CD14-positive monocyte (primary cell): ENCODE data around the gene MARS1. TPM values are rescaled to one million over a fixed set of nuclear protein-coding genes. Genes with fewer than 3 reads are reported as not detected.
A peak's percentile ranks its signal among the peaks of the same experiment; 100 is the strongest.

Source experiments
- DNase-seq, 3 donors: peaks; one replicate each; pipeline ENCODE4 v3.0.0-alpha.2; 2011 to 2022
- H2AFZ ChIP-seq: 2 replicates; pipeline ENCODE4 v1.6.0; 2012; ENCODE audit warnings: mild to moderate bottlenecking, low read depth, low read length, inconsistent platforms; ENCODE audit not compliant: insufficient read depth, poor library complexity, severe bottlenecking
- H3K27ac ChIP-seq, 2 donors: 1 replicate in 1 of 2; 2 replicates in 1 of 2; pipeline ENCODE4 v1.5.1; 2012 to 2013; ENCODE audit warnings: low read length in 2 of 2, control low read depth in 1 of 2, inconsistent platforms in 1 of 2, low read depth in 1 of 2, mild to moderate bottlenecking in 1 of 2
- H3K27me3 ChIP-seq, 2 donors: one replicate each; pipeline versions ENCODE4 v1.6.0 to v1.6.1; 2011 to 2013; ENCODE audit warnings: low read length in 2 of 2; ENCODE audit not compliant: control insufficient read depth in 2 of 2, insufficient read depth in 2 of 2
- H3K36me3 ChIP-seq, 2 donors: replicated peaks in 1 of 2; 1 replicate in 1 of 2; 2 replicates in 1 of 2; pipeline versions ENCODE4 v1.5.1 to v1.6.1; 2012 to 2013; ENCODE audit warnings: low read length in 2 of 2, control low read depth in 1 of 2, inconsistent platforms in 1 of 2, mild to moderate bottlenecking in 1 of 2; ENCODE audit not compliant: insufficient read depth in 2 of 2, control insufficient read depth in 1 of 2
- H3K4me1 ChIP-seq, 2 donors: 1 replicate in 1 of 2; 2 replicates in 1 of 2; pipeline versions ENCODE4 v1.5.1 to v1.6.1; 2012 to 2013; ENCODE audit warnings: low read length in 2 of 2, control low read depth in 1 of 2, inconsistent platforms in 1 of 2, mild to moderate bottlenecking in 1 of 2, moderate library complexity in 1 of 2; ENCODE audit not compliant: insufficient read depth in 2 of 2, control insufficient read depth in 1 of 2
- H3K4me2 ChIP-seq: replicated peaks from 2 replicates; pipeline ENCODE3; 2012; ENCODE audit warnings: low read length, moderate library complexity, mild to moderate bottlenecking; ENCODE audit not compliant: poor library complexity, severe bottlenecking; ENCODE audit errors: extremely low read depth
- H3K4me3 ChIP-seq, 3 experiments: fragments of 200-600 bp in 1 of 3; sonication (generic) in 1 of 3; replicated peaks in 1 of 3; 1 replicate in 2 of 3; 2 replicates in 1 of 3; pipeline ENCODE4 v1.5.1; 2011 to 2013; ENCODE audit warnings: low read length in 3 of 3, mild to moderate bottlenecking in 3 of 3, control low read depth in 2 of 3, low read depth in 2 of 3, inconsistent platforms in 1 of 3, moderate library complexity in 1 of 3
- H3K79me2 ChIP-seq: 2 replicates; pipeline ENCODE4 v1.6.0; 2012; ENCODE audit warnings: mild to moderate bottlenecking, control low read depth, inconsistent platforms, low read length, moderate library complexity; ENCODE audit not compliant: insufficient read depth
- H3K9ac ChIP-seq: 2 replicates; pipeline ENCODE4 v1.6.0; 2017; ENCODE audit warnings: low read length, mild to moderate bottlenecking; ENCODE audit not compliant: insufficient read depth, poor library complexity, severe bottlenecking
- H3K9me3 ChIP-seq, 2 donors: replicated peaks in 1 of 2; 1 replicate in 1 of 2; 2 replicates in 1 of 2; pipeline versions ENCODE4 v1.5.1 to v1.6.1; 2012 to 2013; ENCODE audit warnings: low read length in 2 of 2, control low read depth in 1 of 2; ENCODE audit not compliant: control insufficient read depth in 1 of 2, insufficient read depth in 1 of 2
- H4K20me1 ChIP-seq: 2 replicates; pipeline ENCODE4 v1.6.0; 2012; ENCODE audit warnings: mild to moderate bottlenecking, low read length, control low read depth, moderate library complexity; ENCODE audit not compliant: insufficient read depth
- H3K27ac Mint-ChIP-seq, 7 donors: one replicate each; pipeline ENCODE4 v1.8.0; 2020; ENCODE audit warnings: mild to moderate bottlenecking in 7 of 7, mixed read lengths in 7 of 7, moderate library complexity in 6 of 7, inconsistent platforms in 2 of 7
- H3K27me3 Mint-ChIP-seq, 3 donors: one replicate each; pipeline ENCODE4 v1.8.0; 2021 to 2022; ENCODE audit warnings: low read depth in 3 of 3, mild to moderate bottlenecking in 3 of 3, mixed read lengths in 3 of 3, moderate library complexity in 3 of 3, inconsistent platforms in 1 of 3
- H3K36me3 Mint-ChIP-seq, 2 donors: one replicate each; pipeline ENCODE4 v1.8.0; 2020; ENCODE audit warnings: mixed read lengths in 2 of 2, inconsistent platforms in 1 of 2, mild to moderate bottlenecking in 1 of 2
- H3K4me1 Mint-ChIP-seq: one replicate; pipeline ENCODE4 v1.8.0; 2020; ENCODE audit warnings: mild to moderate bottlenecking, mixed read lengths
- H3K4me3 Mint-ChIP-seq, 2 donors: one replicate each; pipeline ENCODE4 v1.8.0; 2020; ENCODE audit warnings: mild to moderate bottlenecking in 2 of 2, mixed read lengths in 2 of 2, moderate library complexity in 1 of 2
- H3K9me3 Mint-ChIP-seq, 7 donors: one replicate each; pipeline ENCODE4 v1.8.0; 2020 to 2022; ENCODE audit warnings: mixed read lengths in 7 of 7, mild to moderate bottlenecking in 6 of 7, moderate library complexity in 6 of 7, inconsistent platforms in 2 of 7
- CTCF ChIP-seq: fragments of 200-600 bp; IDR thresholded peaks from one replicate; pipeline ENCODE4 v1.8.0; 2022; ENCODE audit warnings: antibody characterized with exemption, mild to moderate bottlenecking
- WGBS: methylation state at CpG from one replicate; pipeline ENCODE4 v1.1.5; 2013; ENCODE audit warnings: missing lambda C conversion rate; ENCODE audit not compliant: insufficient coverage; 5-methylcytosine and 5-hydroxymethylcytosine counted together
- intact Hi-C, 2 donors: fragments of 100-400 bp; cut with micrococcal nuclease; formaldehyde crosslinking; loops; one replicate each; pipeline versions ENCODE4 v1.15.0 to v1.15.1; 2023
- polyA plus RNA-seq, 3 donors: library from polyadenylated mRNA; depleted of rRNA in 1 of 3; unstranded in 2 of 3; stranded (reverse) in 1 of 3; fragments of 300-500 nt in 2 of 3; fragments of >200 nt in 1 of 3; fragmentation: Illumina TruSeq in 2 of 3; gene quantifications; 1 replicate in 2 of 3; 2 replicates in 1 of 3; pipeline ENCODE4 v1.2.3, GENCODE V29; 2012 to 2021

MARS1 gene
- polyA plus RNA-seq, 3 donors: 63.5 to 164 (median 79.8) TPM

- Histone ChIP-seq H3K4me2 (no peak overlapping the region), H3K4me1 (peaks cover 19 to 20% of the 10 kb centered on the region in 2 donors), H3K79me2 (peaks cover 38% of the 10 kb centered on the region), H3K27ac (peak overlapping the region in 1 of 2 donors; percentile 56), H3K4me3 (no peak overlapping the region), H2AFZ (no peak overlapping the region), H4K20me1 (peaks cover 58% of the 10 kb centered on the region), H3K9ac (no peak overlapping the region), H3K9me3 (no peaks in the 10 kb centered on the region), H3K27me3 (no peaks in the 10 kb centered on the region), H3K36me3 (peaks cover 68 to 78% of the 10 kb centered on the region in 2 donors)
- peaks cover 79 to 82% of the 10 kb centered on the region in 2 donors for H3K36me3 Mint-ChIP-seq
- H3K27me3 Mint-ChIP-seq: peaks cover 0 to 1% (median 0%) of the 10 kb centered on the region in 3 donors
- peaks cover 19% of the 10 kb centered on the region for H3K4me1 Mint-ChIP-seq
- no CpG with 5 or more reads among the region's 3 CpGs for WGBS
- intact Hi-C loops: no loop called here
- H3K4me3 Mint-ChIP-seq: no peak overlapping the region
- H3K27ac Mint-ChIP-seq: peak overlapping the region in 2 of 7 donors; percentile 4 to 29
- no peak for DNase-seq
- TF ChIP-seq CTCF: no peak
- H3K9me3 Mint-ChIP-seq: peaks cover 0 to 1% (median 0%) of the 10 kb centered on the region in 7 donors
Observed at GRCh38 chr12:57515408-57515933, 27.6 kb downstream of the MARS1 start.

- peaks cover 22% of the 10 kb centered on the region for H3K4me1 Mint-ChIP-seq
- DNase-seq: no peak
- Histone ChIP-seq H3K9ac (no peak overlapping the region), H3K9me3 (no peaks in the 10 kb centered on the region), H3K27me3 (no peaks in the 10 kb centered on the region), H2AFZ (no peak overlapping the region), H4K20me1 (peaks cover 58% of the 10 kb centered on the region), H3K27ac (peak overlapping the region in 1 of 2 donors; percentile 56), H3K4me3 (no peak overlapping the region), H3K79me2 (peaks cover 38% of the 10 kb centered on the region), H3K4me1 (peaks cover 22 to 23% of the 10 kb centered on the region in 2 donors), H3K4me2 (no peak overlapping the region), H3K36me3 (peaks cover 67 to 72% of the 10 kb centered on the region in 2 donors)
- no peaks in the 10 kb centered on the region for H3K9me3 Mint-ChIP-seq
- H3K27ac Mint-ChIP-seq: peak overlapping the region in 5 of 7 donors; percentile 1 to 77 (median 54)
- intact Hi-C loops: no loop called here
- TF ChIP-seq CTCF: no peak
- peaks cover 76 to 78% of the 10 kb centered on the region in 2 donors for H3K36me3 Mint-ChIP-seq
- peaks cover 0 to 1% (median 0%) of the 10 kb centered on the region in 3 donors for H3K27me3 Mint-ChIP-seq
- H3K4me3 Mint-ChIP-seq: no peak overlapping the region
- 69% methylated on average over 8 of the region's 11 CpGs for WGBS
Observed at GRCh38 chr12:57515934-57516541, 28.2 kb downstream of the MARS1 start.
